ENCODE data around the gene ENOX1.

DNA sequence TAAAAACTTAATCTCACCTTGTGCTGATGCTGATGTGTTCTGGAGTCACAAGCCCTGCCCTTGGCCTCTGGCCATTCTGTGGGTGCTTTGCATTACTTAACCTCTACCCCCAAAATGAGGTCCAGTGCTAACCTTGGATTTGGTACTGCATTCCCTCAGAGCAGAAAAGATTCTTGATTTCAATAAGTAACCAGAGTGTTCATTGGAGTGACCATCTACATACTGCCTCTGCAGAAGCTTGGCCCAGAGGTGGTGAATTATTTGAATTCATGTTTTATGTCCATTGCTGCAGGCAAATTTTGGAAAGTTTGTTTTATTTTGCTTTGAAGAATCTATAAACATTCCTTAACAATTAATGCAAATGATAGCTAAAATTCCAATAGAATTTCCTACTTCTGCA, 7.6 kb upstream of the ENOX1 start:
- TF ChIP-seq, protein P1, sequence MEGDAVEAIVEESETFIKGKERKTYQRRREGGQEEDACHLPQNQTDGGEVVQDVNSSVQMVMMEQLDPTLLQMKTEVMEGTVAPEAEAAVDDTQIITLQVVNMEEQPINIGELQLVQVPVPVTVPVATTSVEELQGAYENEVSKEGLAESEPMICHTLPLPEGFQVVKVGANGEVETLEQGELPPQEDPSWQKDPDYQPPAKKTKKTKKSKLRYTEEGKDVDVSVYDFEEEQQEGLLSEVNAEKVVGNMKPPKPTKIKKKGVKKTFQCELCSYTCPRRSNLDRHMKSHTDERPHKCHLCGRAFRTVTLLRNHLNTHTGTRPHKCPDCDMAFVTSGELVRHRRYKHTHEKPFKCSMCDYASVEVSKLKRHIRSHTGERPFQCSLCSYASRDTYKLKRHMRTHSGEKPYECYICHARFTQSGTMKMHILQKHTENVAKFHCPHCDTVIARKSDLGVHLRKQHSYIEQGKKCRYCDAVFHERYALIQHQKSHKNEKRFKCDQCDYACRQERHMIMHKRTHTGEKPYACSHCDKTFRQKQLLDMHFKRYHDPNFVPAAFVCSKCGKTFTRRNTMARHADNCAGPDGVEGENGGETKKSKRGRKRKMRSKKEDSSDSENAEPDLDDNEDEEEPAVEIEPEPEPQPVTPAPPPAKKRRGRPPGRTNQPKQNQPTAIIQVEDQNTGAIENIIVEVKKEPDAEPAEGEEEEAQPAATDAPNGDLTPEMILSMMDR (IDR thresholded peaks at IDR 0.05; ENCODE audit: control extremely low read depth in 1 of 3, insufficient read depth in 1 of 3, low read depth in 1 of 3, low read length in 3 of 3), result no peak
- no peak for TF ChIP-seq POLR2A (IDR thresholded peaks at IDR 0.05; ENCODE audit: control extremely low read depth in 1 of 2, low read depth in 2 of 2, low read length in 2 of 2)
- no peak for TF ChIP-seq POLR2AphosphoS5 (IDR thresholded peaks at IDR 0.05; ENCODE audit: low read depth, low read length)
- no peak for TF ChIP-seq YY1 (IDR thresholded peaks at IDR 0.05; ENCODE audit: low read depth, low read length)

All from H1 (cell line).